HepG2 (cell line): Measurements from ENCODE around the gene TBC1D1. TPM values are rescaled to one million over a fixed set of nuclear protein-coding genes. Genes with fewer than 3 reads are reported as not detected.

Experiments
- ATF7 ChIP-seq, 2 experiments: fragments of 450-650 bp in 1 of 2; sonication (generic) in 1 of 2; formaldehyde crosslinking in 1 of 2; IDR thresholded peaks; 2 replicates each; pipeline versions ENCODE4 v1.4.0 to v1.6.1; 2016 to 2020; ENCODE audit warnings: antibody characterized with exemption in 1 of 2, mild to moderate bottlenecking in 1 of 2, missing genetic modification reagents in 1 of 2
- HDAC6 ChIP-seq: fragments of 200-600 bp; sonication (generic); IDR thresholded peaks from 2 replicates; pipeline ENCODE4 v1.7.0; 2017; ENCODE audit warnings: mild to moderate bottlenecking, antibody characterized with exemption, low read length, low read depth
- HMGXB4 ChIP-seq, 2 experiments: sonication (generic) in 1 of 2; formaldehyde crosslinking in 1 of 2; IDR thresholded peaks; 2 replicates each; pipeline versions ENCODE4 v1.4.0 to v1.6.1; 2018 to 2020; ENCODE audit warnings: missing genetic modification reagents in 2 of 2, borderline replicate concordance in 1 of 2, low read depth in 1 of 2, mild to moderate bottlenecking in 1 of 2, missing biosample characterization in 1 of 2
- JDP2 ChIP-seq: sonication (generic); formaldehyde crosslinking; IDR thresholded peaks from 2 replicates; pipeline ENCODE4 v1.8.1; 2022; ENCODE audit warnings: missing genetic modification reagents, borderline replicate concordance
- RAD51 ChIP-seq: fragments of 450-650 bp; IDR thresholded peaks from 2 replicates; pipeline ENCODE4 v1.6.1; 2016; ENCODE audit warnings: borderline replicate concordance
- SNAI1 ChIP-seq: sonication (generic); formaldehyde crosslinking; IDR thresholded peaks from 2 replicates; pipeline ENCODE4 v1.5.0; 2020; ENCODE audit warnings: mild to moderate bottlenecking, missing genetic modification reagents, borderline replicate concordance
- ZBTB21 ChIP-seq: sonication (generic); formaldehyde crosslinking; IDR thresholded peaks from 2 replicates; pipeline ENCODE4 v1.4.0; 2020; ENCODE audit warnings: missing genetic modification reagents
- ZNF143 ChIP-seq: sonication (generic); formaldehyde crosslinking; IDR thresholded peaks from 2 replicates; pipeline ENCODE4 v1.4.0; 2020; ENCODE audit warnings: missing genetic modification reagents
- ZNF263 ChIP-seq: sonication (generic); formaldehyde crosslinking; IDR thresholded peaks from 2 replicates; pipeline ENCODE4 v1.4.0; 2020; ENCODE audit warnings: missing genetic modification reagents
- ZNF451 ChIP-seq: sonication (generic); formaldehyde crosslinking; IDR thresholded peaks from 2 replicates; pipeline ENCODE4 v1.5.0; 2020; ENCODE audit warnings: mild to moderate bottlenecking, missing genetic modification reagents
- polyA plus RNA-seq, 8 experiments: library from polyadenylated mRNA; depleted of rRNA in 3 of 8; stranded (reverse) in 7 of 8; unstranded in 1 of 8; fragments of >200 nt; fragmentation: Illumina TruSeq in 4 of 8; extraction: Trizol in 4 of 8; gene quantifications; 2 replicates each; pipeline versions ENCODE4 v1.2.1 to v1.2.3, GENCODE V29; 2011 to 2016; ENCODE audit warnings: low read depth in 4 of 8, missing spikeins in 1 of 8, mixed read lengths in 1 of 8; ENCODE audit not compliant: insufficient read depth in 1 of 8
- total RNA-seq, 5 experiments: library from RNA; depleted of rRNA; stranded (reverse); fragments of >200 nt; fragmentation: Illumina TruSeq; extraction: Trizol; gene quantifications; 2 replicates each; pipeline ENCODE4 v1.2.3, GENCODE V29; 2016; ENCODE audit warnings: low read depth in 1 of 5
- TF ChIP-seq, protein P1 (sequence below): IDR thresholded peaks from 2 replicates; pipeline ENCODE4 v1.6.1; 2016; ENCODE audit warnings: low read depth, missing genetic modification reagents, missing compliant biosample characterization
- TF ChIP-seq, protein P2 (sequence below): sonication (generic); formaldehyde crosslinking; IDR thresholded peaks from 2 replicates; pipeline ENCODE4 v1.8.1; 2023; ENCODE audit warnings: missing genetic modification reagents, mild to moderate bottlenecking, borderline replicate concordance
- TF ChIP-seq, protein P3 (sequence below): sonication (generic); formaldehyde crosslinking; IDR thresholded peaks from 2 replicates; pipeline ENCODE4 v1.8.1; 2022; ENCODE audit warnings: mild to moderate bottlenecking, missing genetic modification reagents
- TF ChIP-seq, protein P4 (sequence below): sonication (generic); formaldehyde crosslinking; IDR thresholded peaks from 2 replicates; pipeline ENCODE4 v1.5.0; 2020; ENCODE audit warnings: mild to moderate bottlenecking, missing genetic modification reagents
- TF ChIP-seq, protein P5 (sequence below): sonication (generic); formaldehyde crosslinking; IDR thresholded peaks from 2 replicates; pipeline ENCODE4 v1.8.0; 2022; ENCODE audit warnings: missing genetic modification reagents, mild to moderate bottlenecking, moderate library complexity, borderline replicate concordance

Gene TBC1D1
- total and polyA plus RNA-seq, 2 of the 13 experiments (the other 11 are each of a cell fraction or from before 2014, with no cell fraction given) = 37.3 to 62.8 TPM

- TF ChIP-seq, protein P1, sequence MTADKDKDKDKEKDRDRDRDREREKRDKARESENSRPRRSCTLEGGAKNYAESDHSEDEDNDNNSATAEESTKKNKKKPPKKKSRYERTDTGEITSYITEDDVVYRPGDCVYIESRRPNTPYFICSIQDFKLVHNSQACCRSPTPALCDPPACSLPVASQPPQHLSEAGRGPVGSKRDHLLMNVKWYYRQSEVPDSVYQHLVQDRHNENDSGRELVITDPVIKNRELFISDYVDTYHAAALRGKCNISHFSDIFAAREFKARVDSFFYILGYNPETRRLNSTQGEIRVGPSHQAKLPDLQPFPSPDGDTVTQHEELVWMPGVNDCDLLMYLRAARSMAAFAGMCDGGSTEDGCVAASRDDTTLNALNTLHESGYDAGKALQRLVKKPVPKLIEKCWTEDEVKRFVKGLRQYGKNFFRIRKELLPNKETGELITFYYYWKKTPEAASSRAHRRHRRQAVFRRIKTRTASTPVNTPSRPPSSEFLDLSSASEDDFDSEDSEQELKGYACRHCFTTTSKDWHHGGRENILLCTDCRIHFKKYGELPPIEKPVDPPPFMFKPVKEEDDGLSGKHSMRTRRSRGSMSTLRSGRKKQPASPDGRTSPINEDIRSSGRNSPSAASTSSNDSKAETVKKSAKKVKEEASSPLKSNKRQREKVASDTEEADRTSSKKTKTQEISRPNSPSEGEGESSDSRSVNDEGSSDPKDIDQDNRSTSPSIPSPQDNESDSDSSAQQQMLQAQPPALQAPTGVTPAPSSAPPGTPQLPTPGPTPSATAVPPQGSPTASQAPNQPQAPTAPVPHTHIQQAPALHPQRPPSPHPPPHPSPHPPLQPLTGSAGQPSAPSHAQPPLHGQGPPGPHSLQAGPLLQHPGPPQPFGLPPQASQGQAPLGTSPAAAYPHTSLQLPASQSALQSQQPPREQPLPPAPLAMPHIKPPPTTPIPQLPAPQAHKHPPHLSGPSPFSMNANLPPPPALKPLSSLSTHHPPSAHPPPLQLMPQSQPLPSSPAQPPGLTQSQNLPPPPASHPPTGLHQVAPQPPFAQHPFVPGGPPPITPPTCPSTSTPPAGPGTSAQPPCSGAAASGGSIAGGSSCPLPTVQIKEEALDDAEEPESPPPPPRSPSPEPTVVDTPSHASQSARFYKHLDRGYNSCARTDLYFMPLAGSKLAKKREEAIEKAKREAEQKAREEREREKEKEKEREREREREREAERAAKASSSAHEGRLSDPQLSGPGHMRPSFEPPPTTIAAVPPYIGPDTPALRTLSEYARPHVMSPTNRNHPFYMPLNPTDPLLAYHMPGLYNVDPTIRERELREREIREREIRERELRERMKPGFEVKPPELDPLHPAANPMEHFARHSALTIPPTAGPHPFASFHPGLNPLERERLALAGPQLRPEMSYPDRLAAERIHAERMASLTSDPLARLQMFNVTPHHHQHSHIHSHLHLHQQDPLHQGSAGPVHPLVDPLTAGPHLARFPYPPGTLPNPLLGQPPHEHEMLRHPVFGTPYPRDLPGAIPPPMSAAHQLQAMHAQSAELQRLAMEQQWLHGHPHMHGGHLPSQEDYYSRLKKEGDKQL (CRISPR knock-in tag) = no peak; the same call in 1 of the 2 replicates
- TF ChIP-seq ZNF263 = no peak
- TF ChIP-seq RAD51 = no peak
- TF ChIP-seq ATF7 (IDR thresholded peaks at IDR 0.05) = no peak
- TF ChIP-seq ATF7 (CRISPR knock-in tag; IDR thresholded peaks at IDR 0.05) = no peak
- TF ChIP-seq JDP2 = no peak
- TF ChIP-seq ZNF451 (CRISPR knock-in tag) = no peak
- no peak for TF ChIP-seq HDAC6
- TF ChIP-seq, protein P2, sequence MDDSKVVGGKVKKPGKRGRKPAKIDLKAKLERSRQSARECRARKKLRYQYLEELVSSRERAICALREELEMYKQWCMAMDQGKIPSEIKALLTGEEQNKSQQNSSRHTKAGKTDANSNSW (CRISPR knock-in tag) = no peak
- TF ChIP-seq SNAI1 = no peak
- TF ChIP-seq, protein P3, sequence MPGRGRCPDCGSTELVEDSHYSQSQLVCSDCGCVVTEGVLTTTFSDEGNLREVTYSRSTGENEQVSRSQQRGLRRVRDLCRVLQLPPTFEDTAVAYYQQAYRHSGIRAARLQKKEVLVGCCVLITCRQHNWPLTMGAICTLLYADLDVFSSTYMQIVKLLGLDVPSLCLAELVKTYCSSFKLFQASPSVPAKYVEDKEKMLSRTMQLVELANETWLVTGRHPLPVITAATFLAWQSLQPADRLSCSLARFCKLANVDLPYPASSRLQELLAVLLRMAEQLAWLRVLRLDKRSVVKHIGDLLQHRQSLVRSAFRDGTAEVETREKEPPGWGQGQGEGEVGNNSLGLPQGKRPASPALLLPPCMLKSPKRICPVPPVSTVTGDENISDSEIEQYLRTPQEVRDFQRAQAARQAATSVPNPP (CRISPR knock-in tag) = no peak
- TF ChIP-seq, protein P4, sequence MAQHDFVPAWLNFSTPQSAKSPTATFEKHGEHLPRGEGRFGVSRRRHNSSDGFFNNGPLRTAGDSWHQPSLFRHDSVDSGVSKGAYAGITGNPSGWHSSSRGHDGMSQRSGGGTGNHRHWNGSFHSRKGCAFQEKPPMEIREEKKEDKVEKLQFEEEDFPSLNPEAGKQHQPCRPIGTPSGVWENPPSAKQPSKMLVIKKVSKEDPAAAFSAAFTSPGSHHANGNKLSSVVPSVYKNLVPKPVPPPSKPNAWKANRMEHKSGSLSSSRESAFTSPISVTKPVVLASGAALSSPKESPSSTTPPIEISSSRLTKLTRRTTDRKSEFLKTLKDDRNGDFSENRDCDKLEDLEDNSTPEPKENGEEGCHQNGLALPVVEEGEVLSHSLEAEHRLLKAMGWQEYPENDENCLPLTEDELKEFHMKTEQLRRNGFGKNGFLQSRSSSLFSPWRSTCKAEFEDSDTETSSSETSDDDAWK (CRISPR knock-in tag) = no peak
- no peak for TF ChIP-seq ZNF143 (CRISPR knock-in tag)
- TF ChIP-seq ZBTB21 = no peak
- no peak for TF ChIP-seq HMGXB4 (CRISPR knock-in tag; IDR thresholded peaks at IDR 0.05; ENCODE audit: borderline replicate concordance in 1 of 2, low read depth in 1 of 2)
- TF ChIP-seq, protein P5, sequence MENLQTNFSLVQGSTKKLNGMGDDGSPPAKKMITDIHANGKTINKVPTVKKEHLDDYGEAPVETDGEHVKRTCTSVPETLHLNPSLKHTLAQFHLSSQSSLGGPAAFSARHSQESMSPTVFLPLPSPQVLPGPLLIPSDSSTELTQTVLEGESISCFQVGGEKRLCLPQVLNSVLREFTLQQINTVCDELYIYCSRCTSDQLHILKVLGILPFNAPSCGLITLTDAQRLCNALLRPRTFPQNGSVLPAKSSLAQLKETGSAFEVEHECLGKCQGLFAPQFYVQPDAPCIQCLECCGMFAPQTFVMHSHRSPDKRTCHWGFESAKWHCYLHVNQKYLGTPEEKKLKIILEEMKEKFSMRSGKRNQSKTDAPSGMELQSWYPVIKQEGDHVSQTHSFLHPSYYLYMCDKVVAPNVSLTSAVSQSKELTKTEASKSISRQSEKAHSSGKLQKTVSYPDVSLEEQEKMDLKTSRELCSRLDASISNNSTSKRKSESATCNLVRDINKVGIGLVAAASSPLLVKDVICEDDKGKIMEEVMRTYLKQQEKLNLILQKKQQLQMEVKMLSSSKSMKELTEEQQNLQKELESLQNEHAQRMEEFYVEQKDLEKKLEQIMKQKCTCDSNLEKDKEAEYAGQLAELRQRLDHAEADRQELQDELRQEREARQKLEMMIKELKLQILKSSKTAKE = peak; percentile 23; the same call in 1 of the 2 replicates
These were observed 60.8 kb downstream of the TBC1D1 start (continued) for GRCh38 chr4:37951461-37952352.
